Ishikawa (cell line): ENCODE data around the gene AP1M2.

ENCODE experiments used
- CEBPB ChIP-seq: IDR thresholded peaks from 2 replicates; pipeline ENCODE4 v1.6.1; 2012
- CREB1 ChIP-seq: IDR thresholded peaks from 2 replicates; pipeline ENCODE4 v1.6.1; 2012; ENCODE audit warnings: low read depth
- EGR1 ChIP-seq: IDR thresholded peaks from 2 replicates; pipeline ENCODE4 v1.6.1; 2012
- EP300 ChIP-seq: IDR thresholded peaks from 2 replicates; pipeline ENCODE4 v1.6.1; 2012; ENCODE audit warnings: borderline replicate concordance
- FOXM1 ChIP-seq: IDR thresholded peaks from 2 replicates; pipeline ENCODE4 v1.6.1; 2012; ENCODE audit warnings: low read depth, borderline replicate concordance
- NFIC ChIP-seq: IDR thresholded peaks from 2 replicates; pipeline ENCODE4 v1.6.1; 2012
- RAD21 ChIP-seq: IDR thresholded peaks from 2 replicates; pipeline ENCODE4 v1.6.1; 2012; ENCODE audit warnings: low read depth
- TAF1 ChIP-seq: IDR thresholded peaks from 2 replicates; pipeline ENCODE4 v1.6.1; 2012; ENCODE audit warnings: low read depth, mild to moderate bottlenecking
- TCF12 ChIP-seq: IDR thresholded peaks from 2 replicates; pipeline ENCODE4 v1.6.1; 2012; ENCODE audit warnings: low read depth
- TEAD4 ChIP-seq: IDR thresholded peaks from 2 replicates; pipeline ENCODE4 v1.6.1; 2012
- YY1 ChIP-seq: IDR thresholded peaks from 2 replicates; pipeline ENCODE4 v1.6.1; 2012; ENCODE audit warnings: low read depth
- ZBTB7A ChIP-seq: IDR thresholded peaks from 2 replicates; pipeline ENCODE4 v1.6.1; 2012; ENCODE audit warnings: low read depth
- TF ChIP-seq, protein P1 (sequence below): IDR thresholded peaks from 2 replicates; pipeline ENCODE4 v1.6.1; 2012
- TF ChIP-seq, protein P2 (sequence below): IDR thresholded peaks from 2 replicates; pipeline ENCODE4 v1.6.1; 2012
- TF ChIP-seq, protein P3 (sequence below): IDR thresholded peaks from 2 replicates; pipeline ENCODE4 v1.6.1; 2012; ENCODE audit warnings: low read depth, mild to moderate bottlenecking

AP1M2 gene

DNA sequence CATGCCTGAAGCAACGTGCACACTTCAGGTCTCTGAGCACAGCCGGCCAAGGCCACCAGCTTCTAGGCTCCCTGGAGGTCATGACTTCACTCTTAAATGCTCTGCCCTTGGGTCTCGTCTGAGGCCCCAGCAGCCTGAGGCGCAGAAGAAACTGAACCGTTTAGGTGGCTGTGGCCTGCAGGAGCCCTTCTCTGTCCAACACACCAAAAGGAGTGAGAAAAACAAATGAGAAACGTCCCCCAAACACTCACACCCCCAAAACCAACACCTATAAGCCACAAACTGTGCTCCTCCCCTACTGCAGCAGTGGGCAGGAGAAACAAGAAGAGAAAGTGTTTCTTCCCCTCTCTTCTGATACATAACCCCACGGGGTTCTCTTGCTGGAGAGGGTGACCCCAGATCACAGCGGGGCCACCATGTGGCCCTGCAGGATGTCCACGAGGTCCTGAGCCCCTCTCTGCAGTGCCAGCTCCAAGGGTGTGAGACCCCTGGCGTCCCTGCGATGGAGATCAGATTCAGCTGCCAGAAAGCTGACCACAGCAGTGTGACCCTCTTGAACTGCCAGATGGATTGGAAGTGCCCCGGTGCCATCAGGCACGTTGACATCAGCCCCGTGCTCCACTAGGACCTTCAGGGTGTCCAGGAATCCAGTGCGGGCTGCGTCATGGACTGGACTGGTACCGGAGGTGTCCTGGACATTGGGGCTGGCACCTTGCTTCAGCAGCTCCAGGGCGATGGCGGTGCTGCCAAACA is 20.3 kb downstream of the AP1M2 start:
- TF ChIP-seq CREB1 (no peak), CEBPB (no peak), ZBTB7A (no peak), TCF12 (no peak), TAF1 (no peak), FOXM1 (no peak), EP300 (no peak), EGR1 (no peak), NFIC (no peak), TEAD4 (no peak), RAD21 (no peak), YY1 (no peak)
- TF ChIP-seq, protein P1, sequence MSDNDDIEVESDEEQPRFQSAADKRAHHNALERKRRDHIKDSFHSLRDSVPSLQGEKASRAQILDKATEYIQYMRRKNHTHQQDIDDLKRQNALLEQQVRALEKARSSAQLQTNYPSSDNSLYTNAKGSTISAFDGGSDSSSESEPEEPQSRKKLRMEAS: no peak
- TF ChIP-seq, protein P2, sequence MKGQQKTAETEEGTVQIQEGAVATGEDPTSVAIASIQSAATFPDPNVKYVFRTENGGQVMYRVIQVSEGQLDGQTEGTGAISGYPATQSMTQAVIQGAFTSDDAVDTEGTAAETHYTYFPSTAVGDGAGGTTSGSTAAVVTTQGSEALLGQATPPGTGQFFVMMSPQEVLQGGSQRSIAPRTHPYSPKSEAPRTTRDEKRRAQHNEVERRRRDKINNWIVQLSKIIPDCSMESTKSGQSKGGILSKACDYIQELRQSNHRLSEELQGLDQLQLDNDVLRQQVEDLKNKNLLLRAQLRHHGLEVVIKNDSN: no peak
- TF ChIP-seq, protein P3, sequence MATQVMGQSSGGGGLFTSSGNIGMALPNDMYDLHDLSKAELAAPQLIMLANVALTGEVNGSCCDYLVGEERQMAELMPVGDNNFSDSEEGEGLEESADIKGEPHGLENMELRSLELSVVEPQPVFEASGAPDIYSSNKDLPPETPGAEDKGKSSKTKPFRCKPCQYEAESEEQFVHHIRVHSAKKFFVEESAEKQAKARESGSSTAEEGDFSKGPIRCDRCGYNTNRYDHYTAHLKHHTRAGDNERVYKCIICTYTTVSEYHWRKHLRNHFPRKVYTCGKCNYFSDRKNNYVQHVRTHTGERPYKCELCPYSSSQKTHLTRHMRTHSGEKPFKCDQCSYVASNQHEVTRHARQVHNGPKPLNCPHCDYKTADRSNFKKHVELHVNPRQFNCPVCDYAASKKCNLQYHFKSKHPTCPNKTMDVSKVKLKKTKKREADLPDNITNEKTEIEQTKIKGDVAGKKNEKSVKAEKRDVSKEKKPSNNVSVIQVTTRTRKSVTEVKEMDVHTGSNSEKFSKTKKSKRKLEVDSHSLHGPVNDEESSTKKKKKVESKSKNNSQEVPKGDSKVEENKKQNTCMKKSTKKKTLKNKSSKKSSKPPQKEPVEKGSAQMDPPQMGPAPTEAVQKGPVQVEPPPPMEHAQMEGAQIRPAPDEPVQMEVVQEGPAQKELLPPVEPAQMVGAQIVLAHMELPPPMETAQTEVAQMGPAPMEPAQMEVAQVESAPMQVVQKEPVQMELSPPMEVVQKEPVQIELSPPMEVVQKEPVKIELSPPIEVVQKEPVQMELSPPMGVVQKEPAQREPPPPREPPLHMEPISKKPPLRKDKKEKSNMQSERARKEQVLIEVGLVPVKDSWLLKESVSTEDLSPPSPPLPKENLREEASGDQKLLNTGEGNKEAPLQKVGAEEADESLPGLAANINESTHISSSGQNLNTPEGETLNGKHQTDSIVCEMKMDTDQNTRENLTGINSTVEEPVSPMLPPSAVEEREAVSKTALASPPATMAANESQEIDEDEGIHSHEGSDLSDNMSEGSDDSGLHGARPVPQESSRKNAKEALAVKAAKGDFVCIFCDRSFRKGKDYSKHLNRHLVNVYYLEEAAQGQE: no peak

DNA sequence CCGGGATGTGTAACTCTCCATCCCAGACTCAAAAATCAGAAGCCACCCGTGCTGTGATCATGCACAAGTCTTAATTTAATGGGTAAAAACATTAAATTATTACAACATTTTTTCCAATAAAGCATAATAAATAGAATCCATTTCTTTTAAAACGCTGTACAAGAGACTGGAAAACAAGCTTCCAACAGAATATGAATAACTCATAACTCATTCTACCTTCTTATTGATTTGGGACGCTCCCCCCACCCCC is 20.8 kb downstream of the AP1M2 start:
- no peak for TF ChIP-seq TAF1
- TF ChIP-seq CEBPB: no peak
- TF ChIP-seq, protein P3: no peak
- no peak for TF ChIP-seq NFIC
- no peak for TF ChIP-seq YY1
- TF ChIP-seq EGR1: no peak
- TF ChIP-seq ZBTB7A: no peak
- no peak for TF ChIP-seq FOXM1
- no peak for TF ChIP-seq CREB1
- TF ChIP-seq, protein P1: no peak
- TF ChIP-seq, protein P2: no peak
- TF ChIP-seq RAD21: no peak
- TF ChIP-seq TEAD4: no peak
- no peak for TF ChIP-seq EP300

DNA sequence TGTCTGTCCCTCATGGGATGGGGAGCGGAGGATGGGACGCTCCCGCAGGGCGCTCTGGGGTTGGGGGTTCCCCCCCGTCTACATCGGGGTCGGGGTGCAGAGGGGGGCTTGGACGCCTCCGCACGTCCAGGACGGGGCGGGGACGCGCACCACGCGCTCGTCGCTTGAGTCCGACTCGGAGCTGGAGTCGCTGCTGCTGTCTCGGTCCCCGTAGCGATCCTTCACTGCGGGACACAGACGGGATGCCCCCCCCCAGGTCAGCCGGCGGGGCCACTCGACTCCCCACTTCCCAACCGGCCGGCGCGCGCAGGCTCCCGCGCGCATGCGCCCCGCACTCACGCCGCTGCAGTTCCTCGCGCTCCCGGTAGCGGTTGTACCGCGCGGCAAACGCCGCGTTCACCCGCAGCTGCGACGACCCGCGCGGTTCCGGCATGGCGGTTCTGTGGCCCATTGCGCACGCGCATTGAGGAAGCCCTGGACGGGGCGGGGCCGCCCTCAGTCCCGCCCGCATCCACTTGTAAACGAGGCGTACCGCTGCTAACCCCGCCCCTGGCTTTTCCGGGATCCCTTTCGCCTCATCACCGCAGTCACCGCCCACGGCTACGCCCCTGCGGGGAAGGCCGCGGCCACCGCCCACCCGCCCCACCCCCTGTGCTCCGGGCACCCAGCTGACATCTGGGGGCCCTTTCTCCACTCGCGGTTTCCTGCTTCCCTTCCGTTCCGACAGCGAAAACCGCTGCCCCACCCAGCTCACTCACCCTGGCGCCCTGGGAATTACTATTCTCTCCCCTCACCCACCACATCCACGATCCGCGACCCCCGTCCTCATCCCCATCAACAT is 21.3 kb downstream of the AP1M2 start, which contains the start of gene KRI1:
KRI1 (minus strand) TSS at position 444 of the 841 bp plus-strand sequence; CDS start at position 433, 11 bp downstream.
- TF ChIP-seq YY1 (peak; percentile 77), EGR1 (no peak), ZBTB7A (no peak), TAF1 (peak; percentile 48; the same call in 1 of the 2 replicates), TCF12 (peak; percentile 4; the same call in 1 of the 2 replicates), CEBPB (no peak), FOXM1 (no peak)
- TF ChIP-seq, protein P2: no peak
- TF ChIP-seq, protein P1: peak; percentile 97

DNA sequence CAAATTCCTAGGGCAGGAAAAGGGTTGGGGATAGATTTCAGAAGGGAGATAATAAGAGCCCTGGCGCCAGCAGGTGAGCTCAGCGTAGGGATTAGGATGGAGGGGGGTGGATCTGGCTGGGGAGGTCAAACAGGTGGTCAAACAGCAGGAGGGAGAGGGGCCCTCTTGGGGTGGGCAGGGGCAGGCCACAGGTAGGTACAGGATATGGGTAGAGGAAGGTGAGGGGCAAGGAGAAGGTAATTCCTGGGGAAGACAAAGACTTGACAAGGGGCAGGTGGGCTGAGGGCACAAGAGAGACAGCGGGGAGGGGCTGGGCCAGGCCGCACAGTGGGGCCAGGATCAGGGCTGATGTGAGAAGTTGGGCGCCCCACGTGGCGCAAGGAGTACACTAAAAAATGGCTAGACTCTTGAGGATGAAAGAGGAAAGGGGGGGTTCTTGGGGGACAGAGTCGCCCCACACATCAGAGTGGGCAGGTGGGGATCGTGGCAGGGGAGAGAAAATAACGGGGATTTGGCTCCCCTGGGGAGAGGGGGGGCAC is 22.0 kb downstream of the AP1M2 start:
- TF ChIP-seq, protein P3: no peak
- TF ChIP-seq ZBTB7A (no peak), CEBPB (no peak), EP300 (no peak), FOXM1 (no peak), EGR1 (no peak), TEAD4 (no peak), YY1 (no peak), RAD21 (no peak), NFIC (no peak), TCF12 (no peak; the same call in 1 of the 2 replicates), TAF1 (no peak), CREB1 (no peak)
- TF ChIP-seq, protein P1: no peak
- TF ChIP-seq, protein P2: no peak
